B cell (primary cell): Measurements from ENCODE around the gene TASOR. TPM values are rescaled to one million over a fixed set of nuclear protein-coding genes. Genes with fewer than 3 reads are reported as not detected.

ENCODE experiments used
- ATAC-seq: fragments of 200-7000 bp; cut with Tn5 transposase; one replicate; pipeline ENCODE4 v1.10.0; 2021; ENCODE audit warnings: low read depth, mild to moderate bottlenecking, moderate number of reproducible peaks, moderate library complexity
- CTCF ChIA-PET: fragments of 350-600 bp; sonication (Branson Sonifier 250); formaldehyde crosslinking; loops from one replicate; lab custom pipeline; 2021; ENCODE audit warnings: antibody characterized with exemption, inconsistent platforms; lab: Charles Lee
- POLR2A ChIA-PET: fragments of 350-600 bp; sonication (Branson Sonifier 250); formaldehyde crosslinking; loops from one replicate; lab custom pipeline; 2021; ENCODE audit warnings: antibody characterized with exemption; lab: Charles Lee
- DNase-seq: peaks from one replicate; pipeline ENCODE4 v3.0.0; 2013
- H2AFZ ChIP-seq: 2 replicates; pipeline ENCODE4 v1.6.1; 2012; ENCODE audit warnings: mild to moderate bottlenecking, low read depth, low read length; ENCODE audit not compliant: insufficient read depth, poor library complexity, severe bottlenecking
- H3K27ac ChIP-seq, 2 donors: 1 replicate in 1 of 2; 2 replicates in 1 of 2; pipeline ENCODE4 v1.5.1; 2012 to 2013; ENCODE audit warnings: low read length in 2 of 2, mild to moderate bottlenecking in 2 of 2, moderate library complexity in 1 of 2
- H3K27me3 ChIP-seq, 4 experiments: fragments of 200-600 bp in 1 of 4; sonication (generic) in 1 of 4; replicated peaks in 1 of 4; 1 replicate in 2 of 4; 2 replicates in 2 of 4; pipeline versions ENCODE4 v1.6.1 to v1.7.0; 2013 to 2016; ENCODE audit warnings: low read length in 3 of 4, mild to moderate bottlenecking in 2 of 4, mixed read lengths in 1 of 4, moderate library complexity in 1 of 4; ENCODE audit not compliant: insufficient read depth in 4 of 4, control insufficient read depth in 3 of 4; ENCODE audit errors: control extremely low read depth in 1 of 4
- H3K36me3 ChIP-seq, 2 experiments: replicated peaks in 1 of 2; 1 replicate in 1 of 2; 2 replicates in 1 of 2; pipeline versions ENCODE4 v1.6.1 to v1.7.1; 2013; ENCODE audit warnings: low read length in 1 of 2; ENCODE audit not compliant: insufficient read depth in 2 of 2, control insufficient read depth in 1 of 2; ENCODE audit errors: control extremely low read depth in 1 of 2, extremely low read depth in 1 of 2
- H3K4me1 ChIP-seq, 2 donors: fragments of 200-600 bp in 1 of 2; sonication (generic) in 1 of 2; 1 replicate in 1 of 2; 2 replicates in 1 of 2; pipeline versions ENCODE4 v1.5.1 to v1.6.1; 2013 to 2017; ENCODE audit warnings: low read length in 2 of 2; ENCODE audit not compliant: control insufficient read depth in 2 of 2, insufficient read depth in 2 of 2
- H3K4me2 ChIP-seq: replicated peaks from 2 replicates; pipeline ENCODE3; 2012; ENCODE audit warnings: mild to moderate bottlenecking, low read depth, low read length; ENCODE audit not compliant: poor library complexity, severe bottlenecking
- H3K4me3 ChIP-seq, 5 experiments: fragments of 200-600 bp in 1 of 5; sonication (generic) in 1 of 5; 1 replicate in 3 of 5; 2 replicates in 2 of 5; pipeline versions ENCODE4 v1.5.1 to v1.7.0; 2011 to 2016; ENCODE audit warnings: low read length in 4 of 5, mild to moderate bottlenecking in 4 of 5, low read depth in 2 of 5, control low read depth in 1 of 5, moderate library complexity in 1 of 5; ENCODE audit not compliant: insufficient read depth in 1 of 5; ENCODE audit errors: control extremely low read depth in 1 of 5, extremely low read depth in 1 of 5
- H3K79me2 ChIP-seq: fragments of 200-600 bp; sonication (generic); one replicate; pipeline ENCODE4 v1.6.0; 2016; ENCODE audit warnings: low read length; ENCODE audit not compliant: control insufficient read depth, insufficient read depth
- H3K9ac ChIP-seq: fragments of 200-600 bp; sonication (generic); 2 replicates; pipeline ENCODE4 v1.6.1; 2017; ENCODE audit warnings: mild to moderate bottlenecking, low read length, moderate library complexity
- H3K9me3 ChIP-seq, 3 donors: one replicate each; pipeline versions ENCODE4 v1.6.1 to v1.7.1; 2013; ENCODE audit warnings: low read length in 2 of 3; ENCODE audit not compliant: control insufficient read depth in 2 of 3, insufficient read depth in 1 of 3; ENCODE audit errors: control extremely low read depth in 1 of 3
- H4K20me1 ChIP-seq: 2 replicates; pipeline ENCODE4 v1.6.0; 2012; ENCODE audit warnings: mild to moderate bottlenecking, low read length; ENCODE audit not compliant: insufficient read depth, control insufficient read depth, poor library complexity, severe bottlenecking
- H3K27ac Mint-ChIP-seq: one replicate; pipeline ENCODE4 v1.8.0; 2021; ENCODE audit warnings: mixed read lengths
- H3K27me3 Mint-ChIP-seq: one replicate; pipeline ENCODE4 v1.8.0; 2021; ENCODE audit warnings: mixed read lengths
- H3K4me1 Mint-ChIP-seq: one replicate; pipeline ENCODE4 v1.8.0; 2021; ENCODE audit warnings: mixed read lengths
- H3K4me3 Mint-ChIP-seq: one replicate; pipeline ENCODE4 v1.8.0; 2021; ENCODE audit warnings: mixed read lengths
- H3K9me3 Mint-ChIP-seq: one replicate; pipeline ENCODE4 v1.8.0; 2022; ENCODE audit warnings: mixed read lengths; ENCODE audit not compliant: insufficient read depth
- EZH2 ChIP-seq: IDR thresholded peaks from 2 replicates; pipeline ENCODE4 v1.6.1; 2012; ENCODE audit warnings: borderline replicate concordance, low read depth, mild to moderate bottlenecking, moderate library complexity, low read length; ENCODE audit not compliant: insufficient read depth, poor library complexity, severe bottlenecking
- WGBS: methylation state at CpG from one replicate; pipeline ENCODE4 v1.1.5; 2013; ENCODE audit warnings: missing lambda C conversion rate; ENCODE audit not compliant: insufficient coverage; 5-methylcytosine and 5-hydroxymethylcytosine counted together
- intact Hi-C: fragments of 100-400 bp; cut with micrococcal nuclease; formaldehyde crosslinking; loops from one replicate; pipeline ENCODE4 v1.10.0; 2022
- polyA plus RNA-seq: library from polyadenylated mRNA; depleted of rRNA; stranded (reverse); fragments of >200 nt; gene quantifications from 2 replicates; pipeline ENCODE4 v1.2.3, GENCODE V29; 2012
- total RNA-seq, 2 donors: library from RNA; stranded (reverse); fragments of 120-200 nt in 1 of 2; gene quantifications; 1 replicate in 1 of 2; 2 replicates in 1 of 2; pipeline versions ENCODE4 v1.2.3 to v1.2.4, GENCODE V29; 2013 to 2022
- TF ChIP-seq, protein P1 (sequence below): fragments of 200-600 bp; IDR thresholded peaks from one replicate; pipeline ENCODE4 v1.8.0; 2022; ENCODE audit warnings: antibody characterized with exemption, mild to moderate bottlenecking

The TASOR gene
- total and polyA plus RNA-seq, 2 donors (not counting 1 experiment from before 2014, with no cell fraction given) = 30.9 to 105 TPM

DNA sequence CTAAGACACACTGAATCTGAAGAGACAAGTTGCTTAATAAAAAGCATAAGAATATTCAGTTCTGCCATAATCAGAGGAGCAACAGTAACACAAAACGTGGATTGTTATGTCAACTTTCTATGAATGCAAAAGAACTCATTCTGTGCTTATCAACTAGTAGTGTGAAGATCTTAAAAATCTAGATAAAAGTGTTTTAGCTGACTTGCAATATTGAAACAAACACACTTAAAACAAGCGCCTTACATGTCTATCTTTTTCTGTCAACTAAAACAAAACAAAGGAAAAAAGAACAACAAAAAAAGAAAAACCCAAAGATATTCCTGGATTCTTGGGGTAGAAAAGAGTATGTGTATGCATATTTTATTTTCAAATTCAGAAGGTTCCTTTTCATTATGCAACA lies 37.7 kb downstream of the TASOR start:
- Mint-ChIP-seq H3K27ac (no peak overlapping the region), H3K27me3 (no peaks in the 10 kb centered on the region), H3K4me1 (peaks cover 14% of the 10 kb centered on the region), H3K4me3 (no peak overlapping the region), H3K9me3 (no peaks in the 10 kb centered on the region)
- intact Hi-C loops = no loop called here
- Histone ChIP-seq H3K4me2 (no peak overlapping the region), H3K4me3 (no peak overlapping the region), H3K9ac (no peak overlapping the region), H3K27me3 (no peaks in the 10 kb centered on the region), H3K79me2 (peaks cover 9% of the 10 kb centered on the region), H3K9me3 (no peaks in the 10 kb centered on the region), H3K4me1 (no peaks in the 10 kb centered on the region), H3K27ac (no peak overlapping the region), H3K36me3 (peaks cover 27 to 74% of the 10 kb centered on the region in 2 experiments), H2AFZ (no peak overlapping the region), H4K20me1 (peaks cover 11% of the 10 kb centered on the region)
- ATAC-seq (no peak), DNase-seq (no peak)
- TF ChIP-seq EZH2 = no peak
- TF ChIP-seq, protein P1, sequence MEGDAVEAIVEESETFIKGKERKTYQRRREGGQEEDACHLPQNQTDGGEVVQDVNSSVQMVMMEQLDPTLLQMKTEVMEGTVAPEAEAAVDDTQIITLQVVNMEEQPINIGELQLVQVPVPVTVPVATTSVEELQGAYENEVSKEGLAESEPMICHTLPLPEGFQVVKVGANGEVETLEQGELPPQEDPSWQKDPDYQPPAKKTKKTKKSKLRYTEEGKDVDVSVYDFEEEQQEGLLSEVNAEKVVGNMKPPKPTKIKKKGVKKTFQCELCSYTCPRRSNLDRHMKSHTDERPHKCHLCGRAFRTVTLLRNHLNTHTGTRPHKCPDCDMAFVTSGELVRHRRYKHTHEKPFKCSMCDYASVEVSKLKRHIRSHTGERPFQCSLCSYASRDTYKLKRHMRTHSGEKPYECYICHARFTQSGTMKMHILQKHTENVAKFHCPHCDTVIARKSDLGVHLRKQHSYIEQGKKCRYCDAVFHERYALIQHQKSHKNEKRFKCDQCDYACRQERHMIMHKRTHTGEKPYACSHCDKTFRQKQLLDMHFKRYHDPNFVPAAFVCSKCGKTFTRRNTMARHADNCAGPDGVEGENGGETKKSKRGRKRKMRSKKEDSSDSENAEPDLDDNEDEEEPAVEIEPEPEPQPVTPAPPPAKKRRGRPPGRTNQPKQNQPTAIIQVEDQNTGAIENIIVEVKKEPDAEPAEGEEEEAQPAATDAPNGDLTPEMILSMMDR = no peak
- whole genome bisulfite sequencing = no CpG with 5 or more reads among the region's 2 CpGs
- ChIA-PET CTCF (no interaction called here), POLR2A (no interaction called here)

DNA sequence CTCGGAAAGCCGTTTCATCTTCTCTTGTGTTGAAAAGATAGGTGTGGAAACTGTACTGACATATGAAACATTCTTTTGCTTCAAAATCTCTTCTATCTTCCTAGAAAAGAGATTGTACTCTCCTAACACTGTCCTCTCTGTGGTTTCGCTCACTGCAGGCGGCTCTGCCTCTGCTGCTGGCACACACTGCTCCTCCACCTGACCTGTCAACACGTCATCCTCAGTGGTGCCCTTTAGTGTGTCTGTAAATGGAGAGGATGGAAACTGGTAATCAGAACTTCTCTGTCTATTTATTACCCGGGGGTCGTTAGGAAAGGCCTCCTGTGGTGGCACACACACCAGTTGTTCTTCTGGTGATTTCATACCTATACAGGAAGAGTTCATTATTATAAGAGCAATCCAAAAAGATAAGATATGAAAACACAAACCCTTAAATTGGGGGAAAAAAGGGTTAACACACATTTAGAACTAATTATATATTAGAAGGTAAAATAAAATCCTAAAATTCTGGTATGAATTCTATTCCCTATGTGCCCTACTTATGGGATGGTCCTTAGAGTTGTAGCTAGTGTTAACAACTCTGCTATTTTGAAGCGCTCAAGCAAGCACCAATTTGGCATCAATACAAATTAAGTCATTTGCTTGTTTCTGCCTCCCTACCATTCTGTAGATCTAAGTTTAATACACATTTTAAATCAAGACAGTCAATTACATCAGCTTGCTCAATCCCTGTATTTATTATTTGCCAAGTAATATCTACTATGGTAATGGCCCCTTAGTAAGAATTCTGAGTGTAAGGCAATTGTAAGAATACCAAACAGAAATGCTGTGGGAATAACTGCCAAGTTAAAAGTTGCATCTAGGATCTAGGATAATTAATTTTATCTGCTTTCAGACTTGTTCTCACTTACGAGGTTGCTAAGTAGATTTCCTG lies 49.2 kb downstream of the TASOR start:
- Histone ChIP-seq H3K4me1 (no peaks in the 10 kb centered on the region), H3K4me3 (no peak overlapping the region), H3K4me2 (no peak overlapping the region), H3K79me2 (no peaks in the 10 kb centered on the region), H3K9me3 (no peaks in the 10 kb centered on the region), H3K36me3 (peaks cover 7 to 48% of the 10 kb centered on the region in 2 experiments), H3K27me3 (no peaks in the 10 kb centered on the region), H3K27ac (no peak overlapping the region), H2AFZ (no peak overlapping the region), H4K20me1 (no peaks in the 10 kb centered on the region), H3K9ac (no peak overlapping the region)
- TF ChIP-seq EZH2 = no peak
- TF ChIP-seq, protein P1 = no peak
- H3K4me1 Mint-ChIP-seq = no peaks in the 10 kb centered on the region
- peak overlapping the region; percentile 7 for H3K27ac Mint-ChIP-seq
- intact Hi-C loops = no loop called here
- POLR2A ChIA-PET = no interaction called here
- no peaks in the 10 kb centered on the region for H3K27me3 Mint-ChIP-seq
- DNase-seq (no peak), ATAC-seq (no peak)
- CTCF ChIA-PET = interaction anchor here (1.0 kb wide), 1 partner anchor 16 kb away, joined by 3 read pairs; no protein-coding TSS in a partner anchor
- H3K4me3 Mint-ChIP-seq = no peak overlapping the region
- no peaks in the 10 kb centered on the region for H3K9me3 Mint-ChIP-seq
- WGBS = no CpG with 5 or more reads among the region's 9 CpGs
